SK-N-SH treated with all-trans-retinoic acid at 6 μM for 48 hours (cell line): ENCODE measurements around the gene KIAA1217.

ENCODE experiments used
- ESRRG ChIP-seq: fragments of 250-450 bp; sonication (Bioruptor Pico); IDR thresholded peaks from 2 replicates; pipeline ENCODE4 v1.6.1; 2021; ENCODE audit warnings: mild to moderate bottlenecking
- ISL1 ChIP-seq: fragments of 250-450 bp; sonication (Bioruptor Pico); IDR thresholded peaks from 2 replicates; pipeline ENCODE4 v2.1.2; 2022; ENCODE audit warnings: mild to moderate bottlenecking, moderate library complexity
- TF ChIP-seq, protein P1 (sequence below): fragments of 250-450 bp; sonication (Bioruptor Pico); IDR thresholded peaks from 2 replicates; pipeline ENCODE4 v1.5.0; 2020; ENCODE audit warnings: mild to moderate bottlenecking, moderate library complexity

DNA sequence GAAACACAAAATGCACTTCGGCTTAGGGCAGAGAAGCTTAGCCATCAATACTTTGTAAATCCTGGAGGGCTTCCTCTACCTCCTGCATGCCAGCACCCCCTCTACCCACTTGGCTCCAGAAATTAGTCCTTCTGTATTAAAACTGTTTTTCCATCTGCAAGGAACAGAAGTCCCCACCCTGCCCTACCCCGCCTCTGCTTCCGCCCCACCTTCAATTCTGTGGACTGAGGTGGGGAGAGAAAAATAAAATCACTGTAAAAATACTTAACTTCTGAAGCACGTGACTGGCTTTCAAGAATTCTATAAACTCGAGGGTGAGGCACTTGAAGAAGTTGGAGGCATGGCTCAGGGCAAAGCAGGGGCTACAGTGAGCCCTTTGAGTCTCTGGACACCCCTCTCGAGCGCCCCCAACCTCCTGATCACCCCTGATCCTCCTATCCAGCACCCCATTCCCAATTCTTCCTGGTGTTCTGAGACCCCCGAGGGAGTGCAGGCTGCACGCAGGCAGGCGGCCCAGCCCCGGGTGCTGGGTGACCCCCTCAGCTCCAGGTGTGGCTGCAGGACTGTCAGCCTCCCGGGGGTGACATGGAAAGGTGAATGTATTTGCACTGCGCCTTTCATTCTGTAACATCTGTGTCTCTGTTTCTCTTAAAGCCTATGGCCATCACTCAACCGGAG, 7.3 kb upstream of the KIAA1217 start:
- TF ChIP-seq, protein P1, sequence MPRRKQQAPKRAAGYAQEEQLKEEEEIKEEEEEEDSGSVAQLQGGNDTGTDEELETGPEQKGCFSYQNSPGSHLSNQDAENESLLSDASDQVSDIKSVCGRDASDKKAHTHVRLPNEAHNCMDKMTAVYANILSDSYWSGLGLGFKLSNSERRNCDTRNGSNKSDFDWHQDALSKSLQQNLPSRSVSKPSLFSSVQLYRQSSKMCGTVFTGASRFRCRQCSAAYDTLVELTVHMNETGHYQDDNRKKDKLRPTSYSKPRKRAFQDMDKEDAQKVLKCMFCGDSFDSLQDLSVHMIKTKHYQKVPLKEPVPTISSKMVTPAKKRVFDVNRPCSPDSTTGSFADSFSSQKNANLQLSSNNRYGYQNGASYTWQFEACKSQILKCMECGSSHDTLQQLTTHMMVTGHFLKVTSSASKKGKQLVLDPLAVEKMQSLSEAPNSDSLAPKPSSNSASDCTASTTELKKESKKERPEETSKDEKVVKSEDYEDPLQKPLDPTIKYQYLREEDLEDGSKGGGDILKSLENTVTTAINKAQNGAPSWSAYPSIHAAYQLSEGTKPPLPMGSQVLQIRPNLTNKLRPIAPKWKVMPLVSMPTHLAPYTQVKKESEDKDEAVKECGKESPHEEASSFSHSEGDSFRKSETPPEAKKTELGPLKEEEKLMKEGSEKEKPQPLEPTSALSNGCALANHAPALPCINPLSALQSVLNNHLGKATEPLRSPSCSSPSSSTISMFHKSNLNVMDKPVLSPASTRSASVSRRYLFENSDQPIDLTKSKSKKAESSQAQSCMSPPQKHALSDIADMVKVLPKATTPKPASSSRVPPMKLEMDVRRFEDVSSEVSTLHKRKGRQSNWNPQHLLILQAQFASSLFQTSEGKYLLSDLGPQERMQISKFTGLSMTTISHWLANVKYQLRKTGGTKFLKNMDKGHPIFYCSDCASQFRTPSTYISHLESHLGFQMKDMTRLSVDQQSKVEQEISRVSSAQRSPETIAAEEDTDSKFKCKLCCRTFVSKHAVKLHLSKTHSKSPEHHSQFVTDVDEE (CRISPR knock-in tag): no peak
- no peak for TF ChIP-seq ISL1 (CRISPR knock-in tag)
- TF ChIP-seq ESRRG (CRISPR knock-in tag): no peak
